Activated CD8-positive, alpha-beta T cell treated with anti-CD3 and anti-CD28 coated beads, Interleukin-2, amount 10 ng/mL, durations not matched to agents 7 days and 5 days (primary cell): ENCODE data around the gene ENPP7. TPM values are rescaled to one million over a fixed set of nuclear protein-coding genes. Genes with fewer than 3 reads are reported as not detected.
A peak's percentile ranks its signal among the peaks of the same experiment; 100 is the strongest.

ENCODE experiments used
- ATAC-seq: fragments of 150-1000 bp; cut with Tn5 transposase; one replicate; pipeline ENCODE4 v1.10.0; 2021; ENCODE audit warnings: moderate library complexity
- CTCF ChIA-PET: fragments of 350-600 bp; sonication (Branson Sonifier 250); formaldehyde crosslinking; loops from one replicate; lab custom pipeline; 2021; ENCODE audit warnings: antibody characterized with exemption; lab: Charles Lee
- POLR2A ChIA-PET: fragments of 350-600 bp; sonication (Branson Sonifier 250); formaldehyde crosslinking; loops from one replicate; lab custom pipeline; 2021; ENCODE audit warnings: antibody characterized with exemption; lab: Charles Lee
- DNase-seq: peaks from one replicate; pipeline ENCODE4 v3.0.0-alpha.2; 2020
- H3K27ac Mint-ChIP-seq: one replicate; pipeline ENCODE4 v1.8.0; 2021; ENCODE audit warnings: mild to moderate bottlenecking, mixed read lengths
- H3K27me3 Mint-ChIP-seq: one replicate; pipeline ENCODE4 v1.8.0; 2021; ENCODE audit warnings: low read depth, mixed read lengths
- H3K36me3 Mint-ChIP-seq: one replicate; pipeline ENCODE4 v1.8.0; 2021; ENCODE audit warnings: low read depth, mixed read lengths
- H3K4me1 Mint-ChIP-seq: one replicate; pipeline ENCODE4 v1.8.0; 2021; ENCODE audit warnings: low read depth, mixed read lengths
- H3K4me3 Mint-ChIP-seq: one replicate; pipeline ENCODE4 v1.8.0; 2021; ENCODE audit warnings: mild to moderate bottlenecking, mixed read lengths
- H3K9me3 Mint-ChIP-seq: one replicate; pipeline ENCODE4 v1.8.0; 2022; ENCODE audit warnings: mixed read lengths; ENCODE audit not compliant: insufficient read depth
- total RNA-seq, 2 experiments: library from RNA; stranded (reverse); gene quantifications; one replicate each; pipeline ENCODE4 v1.2.3, GENCODE V29; 2021

Gene ENPP7
- total RNA-seq, 2 experiments from 2014 or later: 0.13 TPM; not detected in 1

- H3K4me3 Mint-ChIP-seq: no peak overlapping the region
- DNase-seq (no peak), ATAC-seq (no peak)
- POLR2A ChIA-PET: no interaction called here
- CTCF ChIA-PET: no interaction called here
- H3K9me3 Mint-ChIP-seq: no peaks in the 10 kb centered on the region
- no peaks in the 10 kb centered on the region for H3K36me3 Mint-ChIP-seq
- no peaks in the 10 kb centered on the region for H3K4me1 Mint-ChIP-seq
- H3K27me3 Mint-ChIP-seq: peaks cover 7% of the 10 kb centered on the region
- no peak overlapping the region for H3K27ac Mint-ChIP-seq
These were observed 35.4 kb upstream of the ENPP7 start for GRCh38 chr17:79695293-79695790.

DNA sequence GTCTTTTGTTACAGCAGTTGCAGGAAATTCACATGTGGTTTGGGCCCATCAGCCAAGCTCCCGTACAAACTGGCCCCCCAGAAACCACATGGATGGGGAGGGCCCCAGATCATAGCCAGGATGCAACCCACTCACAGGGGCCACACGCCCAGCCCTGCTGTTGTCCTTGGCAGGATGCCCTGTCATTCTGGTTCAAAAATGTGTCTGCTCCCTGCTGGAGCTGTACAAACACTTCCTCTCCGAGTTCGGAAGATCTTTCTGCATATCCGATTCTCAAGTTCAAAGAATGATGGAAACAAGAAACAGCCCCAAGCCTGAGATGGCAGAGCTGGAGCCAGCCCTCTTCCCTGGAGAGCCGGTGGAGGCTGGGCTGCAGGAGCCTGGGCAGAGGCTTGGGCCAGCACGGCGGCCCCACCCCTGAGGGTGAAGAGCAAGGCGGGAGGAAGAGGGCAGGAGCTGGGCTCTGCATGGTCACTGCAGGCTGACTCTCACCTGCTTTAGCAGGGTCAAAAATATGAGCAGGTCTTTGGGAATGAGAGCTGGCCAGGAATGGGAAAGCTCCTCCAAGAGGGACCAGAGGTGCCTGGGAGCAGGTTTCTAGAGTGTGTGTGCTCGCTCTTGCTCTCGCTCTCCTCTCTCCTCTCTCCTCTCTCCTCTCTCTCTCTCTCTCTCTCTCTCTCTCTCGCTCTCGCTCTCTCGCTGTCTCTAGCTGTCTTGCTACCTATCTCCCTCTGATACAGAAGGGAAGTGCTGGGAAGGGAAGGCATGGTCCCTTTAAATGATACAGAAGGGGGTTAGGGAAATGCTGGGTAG, 34.7 kb upstream of the ENPP7 start:
- ChIA-PET CTCF (no interaction called here), POLR2A (no interaction called here)
- Mint-ChIP-seq H3K4me1 (no peaks in the 10 kb centered on the region), H3K4me3 (no peak overlapping the region), H3K27me3 (peaks cover 7% of the 10 kb centered on the region), H3K9me3 (no peaks in the 10 kb centered on the region), H3K36me3 (no peaks in the 10 kb centered on the region), H3K27ac (no peak overlapping the region)
- ATAC-seq (no peak), DNase-seq (no peak)

DNA sequence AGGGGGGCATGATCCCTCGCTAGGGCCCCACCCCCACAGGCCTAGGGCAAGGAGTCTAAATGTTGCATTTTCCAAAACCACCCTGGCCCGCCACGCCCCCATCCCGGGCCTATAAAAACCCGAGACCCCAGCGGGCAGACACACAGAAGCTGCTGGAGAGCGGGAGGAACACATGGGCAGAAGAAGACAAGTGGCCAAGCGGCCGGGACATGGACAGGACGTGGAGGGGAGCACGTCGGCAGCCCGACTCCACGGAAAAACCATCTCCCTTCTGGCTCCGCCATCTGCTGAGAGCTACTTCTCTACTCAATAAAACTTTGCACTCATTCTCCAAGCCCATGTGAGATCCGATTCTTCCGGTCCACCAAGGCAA, 34.1 kb upstream of the ENPP7 start:
- POLR2A ChIA-PET: no interaction called here

DNA sequence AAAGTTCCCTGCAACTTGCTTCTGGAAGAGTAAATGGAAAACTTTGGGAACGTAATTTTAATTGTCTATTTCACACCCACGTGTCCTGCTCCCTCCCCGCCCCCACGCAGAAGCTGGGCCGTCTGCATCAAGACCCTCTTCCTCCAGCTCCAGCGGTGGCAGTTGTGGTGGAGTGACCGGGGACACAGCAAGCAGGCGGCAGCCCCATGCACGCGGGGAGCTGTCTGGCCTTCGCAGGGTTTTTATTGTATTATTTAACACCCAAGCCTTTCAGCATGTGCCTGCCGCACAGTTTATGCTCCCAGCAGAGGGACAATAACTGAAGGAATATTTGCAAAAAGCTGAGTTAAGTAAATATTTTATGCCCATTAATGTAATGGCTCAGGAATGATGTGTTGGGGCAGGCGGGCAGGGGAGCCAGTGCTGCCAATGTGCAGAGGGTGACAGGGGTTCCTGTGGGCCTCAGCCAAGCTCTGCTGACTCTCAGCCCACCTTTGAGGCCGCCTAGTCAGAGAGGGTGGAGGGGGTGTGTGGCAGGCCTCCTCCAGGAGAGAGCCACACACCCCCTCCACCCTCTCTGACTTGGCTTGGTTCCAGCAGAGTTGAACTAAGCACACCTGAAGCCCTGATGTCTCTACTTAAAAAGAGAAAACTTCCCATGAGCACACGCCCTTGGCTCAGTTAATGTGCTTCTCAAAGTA, 32.4 kb upstream of the ENPP7 start:
- Mint-ChIP-seq H3K36me3 (no peaks in the 10 kb centered on the region), H3K9me3 (no peaks in the 10 kb centered on the region), H3K4me3 (no peak overlapping the region), H3K27me3 (peaks cover 7% of the 10 kb centered on the region), H3K27ac (no peak overlapping the region), H3K4me1 (no peaks in the 10 kb centered on the region)
- no peak for DNase-seq
- no peak for ATAC-seq
- ChIA-PET CTCF (interaction anchor here (1.2 kb wide), 1 partner anchor 298 kb away, joined by 3 read pairs; no protein-coding TSS in a partner anchor), POLR2A (no interaction called here)

More for the DNA sequence above, 34.1 kb upstream of the ENPP7 start:
- Mint-ChIP-seq H3K9me3 (no peaks in the 10 kb centered on the region), H3K4me1 (no peaks in the 10 kb centered on the region), H3K27me3 (peaks cover 7% of the 10 kb centered on the region), H3K36me3 (no peaks in the 10 kb centered on the region), H3K27ac (no peak overlapping the region), H3K4me3 (no peak overlapping the region)
- ATAC-seq: no peak
- DNase-seq: no peak
- CTCF ChIA-PET: no interaction called here

DNA sequence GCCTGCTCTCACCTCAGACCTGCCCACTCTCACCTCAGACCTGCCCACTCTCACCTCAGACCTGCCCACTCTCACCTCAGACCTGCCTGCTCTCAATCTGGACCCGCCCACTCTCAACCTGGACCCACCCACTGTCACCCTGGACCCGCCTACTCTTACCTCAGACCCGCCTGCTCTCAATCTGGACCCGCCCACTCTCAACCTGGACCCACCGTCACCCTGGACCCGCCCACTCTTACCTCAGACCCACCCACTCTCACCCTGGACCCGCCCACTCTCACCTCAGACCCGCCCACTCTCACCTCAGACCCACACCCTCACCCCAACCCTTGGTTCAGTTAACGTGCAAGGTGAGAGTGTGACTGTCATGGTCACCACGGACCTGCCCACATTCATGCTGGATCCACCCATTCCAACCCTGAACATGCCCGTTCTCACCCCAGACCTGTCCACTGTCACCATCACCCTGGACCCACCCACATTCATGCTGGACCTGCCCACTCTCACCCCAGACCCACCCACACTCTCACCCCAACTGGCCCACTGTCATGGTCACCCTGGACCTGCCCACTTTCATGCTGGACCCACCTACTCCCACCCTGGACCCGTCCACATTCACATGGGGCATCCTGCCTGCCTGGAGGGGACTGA, 31.2 kb upstream of the ENPP7 start:
- Mint-ChIP-seq H3K4me1 (no peaks in the 10 kb centered on the region), H3K27ac (no peak overlapping the region), H3K36me3 (no peaks in the 10 kb centered on the region), H3K9me3 (no peaks in the 10 kb centered on the region), H3K4me3 (no peak overlapping the region), H3K27me3 (peaks cover 7% of the 10 kb centered on the region)
- POLR2A ChIA-PET: no interaction called here
- CTCF ChIA-PET: no interaction called here
- ATAC-seq (peak; percentile 28), DNase-seq (no peak)

- no peak overlapping the region for H3K27ac Mint-ChIP-seq
- ChIA-PET CTCF (no interaction called here), POLR2A (no interaction called here)
- no peaks in the 10 kb centered on the region for H3K4me1 Mint-ChIP-seq
- DNase-seq (no peak), ATAC-seq (no peak)
- no peaks in the 10 kb centered on the region for H3K36me3 Mint-ChIP-seq
- no peak overlapping the region for H3K4me3 Mint-ChIP-seq
- H3K9me3 Mint-ChIP-seq: no peaks in the 10 kb centered on the region
- peaks cover 7% of the 10 kb centered on the region for H3K27me3 Mint-ChIP-seq
These were observed 30.2 kb upstream of the ENPP7 start for GRCh38 chr17:79700592-79700991.

DNA sequence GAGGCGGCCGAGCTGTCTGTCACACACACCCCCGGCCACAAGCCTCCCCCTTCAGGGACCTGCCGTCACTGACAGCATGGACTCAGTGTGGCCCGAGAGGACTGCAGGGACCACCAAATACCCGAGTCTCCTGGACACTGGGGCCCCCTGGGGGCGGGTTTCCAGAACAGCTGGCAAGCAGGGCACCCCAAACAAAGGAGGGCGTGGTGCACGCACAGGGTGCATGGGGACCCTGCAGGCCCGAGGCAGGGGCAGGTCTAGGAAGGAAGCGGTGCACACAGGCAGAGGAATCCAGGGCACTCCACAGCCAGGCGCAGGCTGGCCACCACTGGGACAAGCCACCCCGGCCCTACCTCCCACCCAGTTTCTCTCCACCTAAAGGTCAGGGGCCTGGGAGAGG, 28.7 kb upstream of the ENPP7 start:
- Mint-ChIP-seq H3K9me3 (no peaks in the 10 kb centered on the region), H3K27me3 (peaks cover 2% of the 10 kb centered on the region), H3K27ac (no peak overlapping the region), H3K36me3 (no peaks in the 10 kb centered on the region), H3K4me3 (no peak overlapping the region), H3K4me1 (no peaks in the 10 kb centered on the region)
- ChIA-PET CTCF (no interaction called here), POLR2A (no interaction called here)
- no peak for DNase-seq
- no peak for ATAC-seq

- Mint-ChIP-seq H3K27me3 (no peaks in the 10 kb centered on the region), H3K36me3 (no peaks in the 10 kb centered on the region), H3K27ac (no peak overlapping the region), H3K9me3 (no peaks in the 10 kb centered on the region), H3K4me3 (no peak overlapping the region), H3K4me1 (no peaks in the 10 kb centered on the region)
- DNase-seq (no peak), ATAC-seq (no peak)
- ChIA-PET CTCF (no interaction called here), POLR2A (no interaction called here)
These were observed 28.1 kb upstream of the ENPP7 start for GRCh38 chr17:79702550-79703236.

- CTCF ChIA-PET: no interaction called here
- Mint-ChIP-seq H3K9me3 (no peaks in the 10 kb centered on the region), H3K36me3 (no peaks in the 10 kb centered on the region), H3K4me3 (no peak overlapping the region), H3K4me1 (no peaks in the 10 kb centered on the region), H3K27me3 (no peaks in the 10 kb centered on the region), H3K27ac (no peak overlapping the region)
- no peak for DNase-seq
- ATAC-seq: no peak
- POLR2A ChIA-PET: no interaction called here
These were observed 26.1 kb upstream of the ENPP7 start for GRCh38 chr17:79704691-79705090.

GRCh38 chr17:79705674-79706073, 25.1 kb upstream of the ENPP7 start:
- H3K27me3 Mint-ChIP-seq: no peaks in the 10 kb centered on the region
- no peak overlapping the region for H3K4me3 Mint-ChIP-seq
- ChIA-PET CTCF (no interaction called here), POLR2A (no interaction called here)
- H3K9me3 Mint-ChIP-seq: no peaks in the 10 kb centered on the region
- H3K27ac Mint-ChIP-seq: no peak overlapping the region
- H3K4me1 Mint-ChIP-seq: no peaks in the 10 kb centered on the region
- no peaks in the 10 kb centered on the region for H3K36me3 Mint-ChIP-seq
- DNase-seq (no peak), ATAC-seq (no peak)

GRCh38 chr17:79706931-79707850, 23.6 kb upstream of the ENPP7 start:
- CTCF ChIA-PET: no interaction called here
- DNase-seq (no peak), ATAC-seq (no peak)
- POLR2A ChIA-PET: no interaction called here
- H3K27ac Mint-ChIP-seq: no peak overlapping the region
- no peaks in the 10 kb centered on the region for H3K4me1 Mint-ChIP-seq
- H3K9me3 Mint-ChIP-seq: no peaks in the 10 kb centered on the region
- H3K4me3 Mint-ChIP-seq: no peak overlapping the region
- peaks cover 3% of the 10 kb centered on the region for H3K27me3 Mint-ChIP-seq
- H3K36me3 Mint-ChIP-seq: no peaks in the 10 kb centered on the region
